Activated T-cell treated with anti-CD3 and anti-CD28 coated beads for 24 hours (primary cell): Measurements from ENCODE around the gene PLEKHG5.
"Not testable (repeated sequence)": the region's sequence is repeated elsewhere in the genome, so short reads cannot be mapped to it uniquely, and the experiment has no call there.

Experiments
- DNase-seq: peaks from one replicate; pipeline ENCODE4 v3.0.0-alpha.2; 2020; ENCODE audit warnings: low read depth

Gene PLEKHG5

GRCh38 chr1:6496890-6497214 is 5.4 kb upstream of the PLEKHG5 start:
- DNase-seq, result no peak

GRCh38 chr1:6496365-6496721 is 4.9 kb upstream of the PLEKHG5 start:
- no peak for DNase-seq

GRCh38 chr1:6495540-6496364 is 4.3 kb upstream of the PLEKHG5 start:
- DNase-seq, result no peak

- no peak for DNase-seq
Observed at GRCh38 chr1:6495041-6495441, 3.6 kb upstream of the PLEKHG5 start.

DNA sequence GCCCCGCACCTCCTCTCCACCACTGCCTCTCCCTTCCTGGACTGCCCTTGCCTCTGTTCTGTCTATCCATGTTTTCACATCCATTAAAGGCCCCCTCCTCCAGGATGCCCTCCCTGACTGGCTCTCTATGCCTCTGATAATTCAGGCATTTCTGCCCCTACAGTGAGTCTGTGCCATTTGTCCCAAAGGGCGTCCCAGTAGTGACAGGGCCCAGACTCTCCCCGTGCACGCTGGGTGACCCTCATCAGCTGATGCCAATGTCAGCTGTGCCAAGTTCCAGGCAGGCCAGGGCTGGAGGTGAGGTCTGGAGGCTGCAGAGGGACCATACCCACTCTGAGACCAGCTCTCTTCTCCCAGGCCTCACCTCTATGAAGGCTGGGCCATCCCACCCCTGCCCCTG is 3.2 kb upstream of the PLEKHG5 start:
- DNase-seq, result no peak

DNA sequence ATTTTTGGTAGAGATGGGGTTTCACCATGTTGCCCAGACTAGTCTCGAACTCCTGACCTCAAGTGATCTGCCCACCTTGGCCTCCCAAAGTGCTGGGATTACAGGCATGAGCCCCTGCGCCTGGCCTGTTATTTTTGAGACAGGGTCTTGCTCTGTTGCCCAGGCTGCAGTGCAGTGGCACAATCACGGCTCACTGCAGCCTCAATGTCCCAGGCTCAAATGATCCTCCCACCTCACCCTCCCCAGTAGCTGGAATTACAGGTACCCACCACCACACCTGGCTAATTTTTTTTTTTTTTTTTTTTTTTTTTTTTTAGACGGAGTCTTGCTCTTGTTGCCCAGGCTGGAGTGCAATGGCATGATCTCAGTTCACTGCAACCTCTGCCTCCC is 2.4 kb upstream of the PLEKHG5 start:
- DNase-seq, result not testable (repeated sequence)

DNA sequence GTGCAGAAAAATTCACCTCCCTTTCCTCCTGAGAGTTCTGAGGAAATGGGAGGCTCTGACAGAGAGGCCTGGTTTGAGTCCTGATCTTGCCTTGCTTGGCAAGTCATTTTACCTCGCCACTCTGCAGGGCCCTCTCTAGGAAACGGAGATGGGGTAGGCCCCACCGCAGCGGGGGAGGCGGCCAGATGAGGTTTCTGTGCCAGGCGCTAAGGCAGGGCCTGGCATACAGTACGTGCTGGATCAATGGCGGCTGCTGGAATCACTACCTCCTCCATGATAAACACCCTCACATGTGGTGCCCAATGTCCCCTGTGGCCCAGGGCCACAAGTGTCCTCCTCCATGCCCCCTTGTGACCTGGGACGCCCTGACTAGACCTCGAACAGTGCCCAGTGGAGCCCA is 499 bp upstream of the PLEKHG5 start:
- no peak for DNase-seq

DNA sequence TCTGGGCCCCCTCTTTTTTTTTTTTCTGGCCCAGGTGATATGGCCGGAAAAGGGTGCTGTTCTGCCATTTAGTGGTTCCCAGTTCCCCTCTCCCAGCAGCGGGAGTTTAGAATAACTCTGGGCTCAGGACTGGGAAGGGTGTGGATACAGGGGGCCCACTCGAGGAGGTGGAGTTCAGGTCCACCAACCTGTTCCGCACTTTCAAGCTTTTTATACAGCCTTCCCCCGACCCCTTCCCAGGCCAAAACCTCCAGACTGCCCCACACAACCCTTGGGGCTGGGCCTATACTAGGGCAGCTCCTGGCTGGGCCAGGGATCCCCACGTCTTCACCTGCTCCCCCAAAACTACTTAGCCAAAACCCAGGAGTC is 402 bp downstream of the PLEKHG5 start:
- DNase-seq, result no peak

DNA sequence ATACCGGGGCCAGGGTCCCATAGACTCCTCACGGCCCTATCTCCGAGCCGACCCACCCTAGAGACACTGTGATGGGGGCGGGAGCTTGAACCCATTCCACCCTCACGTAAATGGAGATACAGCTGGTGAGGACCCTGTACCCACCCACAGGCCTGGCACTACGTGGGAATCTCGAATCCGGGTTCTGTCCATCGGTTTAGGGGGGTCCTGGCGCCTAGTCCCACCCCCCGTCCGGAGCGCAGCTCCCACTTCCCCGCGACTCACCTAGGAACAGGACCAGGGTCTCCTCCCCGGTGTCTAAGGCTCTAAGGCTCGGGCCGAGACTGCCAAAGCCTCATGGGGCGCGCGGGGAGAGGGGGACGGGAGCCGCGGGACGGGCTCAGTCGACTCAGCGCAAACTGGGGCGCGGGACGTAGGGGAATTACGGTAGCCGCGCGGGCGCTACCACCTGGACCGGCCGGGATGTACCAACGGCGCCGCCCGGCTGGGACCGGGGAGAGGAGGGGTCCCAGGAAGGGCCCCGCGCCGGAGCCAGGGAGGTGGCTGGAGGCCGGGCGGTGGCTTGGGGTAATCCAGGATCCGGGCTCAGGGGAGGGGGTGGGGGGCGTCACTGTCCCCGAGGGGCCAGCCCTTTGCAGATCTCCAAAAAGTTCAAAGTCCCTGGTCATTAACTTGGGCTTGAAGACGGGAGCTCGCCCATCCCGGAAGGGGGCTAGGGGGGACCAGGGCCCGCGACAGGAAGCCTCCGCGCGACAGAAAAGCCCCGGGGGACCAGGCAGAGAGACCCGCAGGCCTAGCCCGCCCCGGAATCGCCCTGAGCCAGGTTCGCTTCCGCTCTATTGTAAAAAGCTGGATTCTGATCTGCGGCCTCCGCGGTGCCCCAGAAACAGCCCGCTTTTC is 1.0 kb downstream of the PLEKHG5 start:
- peak; percentile 38 for DNase-seq

DNA sequence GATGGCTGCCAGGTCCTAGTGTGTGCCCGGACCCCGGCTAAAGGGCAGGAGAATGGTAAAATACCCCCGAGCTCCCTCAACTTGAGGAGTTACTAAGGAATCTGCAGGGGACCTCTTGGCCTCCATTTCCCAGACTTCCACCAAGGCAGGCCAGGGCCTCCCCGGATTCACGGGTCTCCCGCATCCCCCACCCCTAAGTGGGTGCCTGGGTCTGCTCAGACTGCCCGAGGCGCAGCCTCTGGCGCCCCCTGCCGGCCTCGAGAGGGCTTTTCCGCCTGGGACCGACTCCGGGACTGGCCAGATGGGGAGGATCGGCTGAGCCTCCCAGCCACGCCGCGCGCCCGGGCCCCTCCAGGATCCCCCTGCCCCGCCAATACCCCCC is 1.7 kb downstream of the PLEKHG5 start:
- DNase-seq, result peak; percentile 71

DNA sequence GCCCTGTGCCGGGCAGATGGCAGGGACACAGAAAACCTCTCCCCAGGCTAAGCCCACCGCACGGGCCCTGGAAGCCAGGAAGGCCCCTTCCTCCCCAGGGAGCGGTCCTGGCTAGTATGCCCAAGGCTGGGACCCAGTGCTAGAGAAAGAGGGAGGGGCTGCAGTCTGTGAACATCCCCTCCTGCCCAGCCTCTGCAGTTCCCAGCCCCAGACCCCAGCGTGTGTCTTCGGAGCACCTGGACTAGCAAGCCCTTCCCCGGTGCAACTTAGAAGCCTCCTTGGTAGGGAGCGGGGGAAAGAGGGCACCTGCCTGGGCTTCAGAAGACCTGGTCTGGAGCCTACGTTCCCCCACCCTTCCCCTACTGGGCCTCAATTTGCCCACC is 2.1 kb downstream of the PLEKHG5 start:
- DNase-seq, result no peak

DNA sequence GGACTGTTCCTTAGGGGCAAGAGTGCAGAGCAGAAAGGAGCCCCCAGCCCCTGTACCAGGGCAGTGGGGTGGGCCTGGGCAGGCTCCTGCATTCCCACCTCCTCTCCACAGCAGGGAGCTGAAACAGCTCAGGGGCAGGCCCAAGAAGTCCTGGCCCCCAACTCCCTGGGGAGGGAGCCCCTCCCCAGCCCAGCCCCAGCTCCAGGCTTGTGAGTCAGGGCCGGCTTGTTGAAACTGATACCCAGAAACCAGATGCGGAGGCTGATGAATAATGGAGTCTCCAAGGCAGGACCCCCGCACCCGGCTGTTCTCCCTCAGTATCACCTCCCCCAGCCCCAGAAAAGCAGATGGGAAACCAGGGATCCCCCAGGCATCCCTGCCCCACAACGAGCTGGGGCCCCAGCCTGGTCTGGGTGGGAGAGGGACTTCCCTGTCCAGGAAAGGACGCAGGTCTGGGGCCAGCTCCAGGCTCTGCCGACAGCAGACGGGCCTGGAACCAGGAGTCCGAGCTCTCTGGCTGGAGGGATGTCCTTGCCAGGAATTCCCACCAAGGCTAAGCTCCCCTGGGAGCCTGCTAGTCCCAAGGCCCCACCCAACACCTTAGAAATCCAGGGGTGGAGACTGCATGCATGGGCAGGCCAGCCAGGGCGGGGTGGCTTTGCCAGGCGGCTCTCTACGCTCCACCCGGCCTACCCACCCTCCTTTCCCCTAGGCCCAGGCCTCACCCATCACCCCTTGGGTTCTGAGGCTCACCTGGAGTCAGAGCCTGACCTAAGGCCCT is 2.7 kb downstream of the PLEKHG5 start:
- no peak for DNase-seq

- no peak for DNase-seq
Observed at GRCh38 chr1:6487804-6488484, 3.5 kb downstream of the PLEKHG5 start.

- DNase-seq, result peak; percentile 82
Observed at GRCh38 chr1:6486433-6487011, 4.9 kb downstream of the PLEKHG5 start.

DNA sequence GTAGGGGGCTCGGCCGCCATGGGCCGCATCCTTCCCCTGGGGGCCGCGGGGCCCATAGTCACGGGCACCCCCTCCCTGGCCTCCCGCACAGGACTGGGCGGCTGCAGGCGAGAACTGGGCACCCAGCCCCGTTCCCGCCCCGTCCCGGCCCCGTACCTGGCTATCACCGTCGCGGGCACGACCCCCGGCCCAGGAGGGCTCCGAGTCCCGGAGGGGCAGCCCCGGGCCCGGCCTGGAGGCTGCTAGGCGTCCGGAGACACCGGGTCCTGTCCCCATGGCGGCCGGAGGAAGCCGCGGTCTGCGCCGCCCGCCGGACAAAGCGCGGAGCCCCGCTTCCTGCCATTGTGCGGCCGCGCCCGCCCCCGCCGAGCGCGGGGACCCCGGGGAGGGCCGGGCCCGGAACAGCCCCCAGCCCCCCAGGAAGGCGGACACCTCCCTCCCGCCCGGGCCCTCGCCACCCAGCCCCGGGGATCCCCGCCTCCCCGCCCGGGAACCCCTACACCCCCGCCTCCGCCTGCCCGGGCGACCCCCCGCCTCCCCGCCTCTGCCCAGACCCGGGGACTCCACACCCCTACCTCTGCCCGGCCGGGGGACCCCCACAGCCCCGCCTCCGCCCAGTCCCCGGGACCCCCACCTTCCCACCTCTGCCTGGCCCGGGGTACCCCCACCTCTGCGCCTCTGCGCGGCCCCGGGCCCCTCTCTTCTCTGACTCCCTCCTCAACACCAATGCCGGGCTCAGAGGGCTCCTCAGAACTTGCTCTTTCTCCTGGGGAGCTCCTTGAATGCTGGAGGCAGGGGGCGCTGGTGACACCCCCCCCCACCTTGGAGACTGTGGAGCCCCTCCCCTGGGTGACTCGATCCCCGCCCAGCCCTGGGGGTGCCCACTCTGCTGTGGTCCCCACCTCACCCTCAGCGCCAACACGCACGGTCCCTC is 6.0 kb downstream of the PLEKHG5 start:
- DNase-seq, result no peak

DNA sequence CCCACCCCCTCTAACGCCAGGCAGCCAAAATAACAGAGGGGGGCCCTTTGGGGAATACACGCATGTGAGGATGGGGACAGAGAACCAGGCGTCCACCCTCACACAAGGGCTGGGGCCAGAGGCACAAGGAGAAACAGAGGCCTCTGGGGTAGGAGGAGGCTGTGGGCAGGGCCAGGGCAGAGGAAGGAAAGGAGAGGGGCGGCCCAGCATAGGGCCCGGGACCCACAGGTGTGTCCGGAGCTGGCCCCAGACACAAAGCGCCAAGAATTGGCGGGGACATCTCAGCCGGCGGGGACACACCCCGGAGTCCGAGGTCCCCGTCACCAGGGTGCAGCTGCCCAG is 6.7 kb downstream of the PLEKHG5 start:
- DNase-seq, result no peak

GRCh38 chr1:6483761-6484117 is 7.7 kb downstream of the PLEKHG5 start:
- DNase-seq, result no peak

DNA sequence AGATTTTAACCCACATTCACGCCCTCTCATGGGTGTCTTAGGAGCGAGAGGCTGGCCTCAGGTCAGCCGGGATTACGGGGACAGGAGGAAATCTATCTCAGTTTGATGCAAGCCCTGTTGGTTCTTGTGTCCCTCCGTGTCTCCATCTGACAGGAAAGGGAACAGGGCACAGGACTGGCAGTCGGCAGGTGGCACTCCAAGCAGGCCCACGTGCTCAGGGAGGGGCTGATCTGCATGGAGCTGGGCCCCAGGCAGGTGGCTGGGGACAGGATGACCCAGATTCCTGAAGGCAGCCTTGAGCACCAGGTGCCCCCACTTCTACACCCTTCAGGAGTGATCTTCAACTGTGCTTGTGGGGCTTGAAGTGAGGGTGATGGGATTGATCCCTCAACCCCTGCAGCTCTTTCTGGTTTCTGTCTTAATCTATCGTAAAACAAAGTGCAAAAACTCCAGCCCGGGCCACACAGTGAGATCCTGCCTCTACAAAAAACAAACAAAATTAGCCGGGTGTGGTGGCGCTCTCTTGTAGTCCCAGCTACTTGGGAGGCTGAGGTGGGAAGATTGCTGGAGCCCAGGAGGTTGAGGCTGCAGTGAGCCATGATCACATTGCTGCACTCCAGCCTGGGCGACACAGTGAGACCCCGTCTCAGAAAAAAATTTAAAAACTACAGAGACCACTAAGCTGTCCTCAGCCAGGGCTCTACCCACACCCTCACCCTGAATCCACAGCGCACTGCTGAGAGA is 8.3 kb downstream of the PLEKHG5 start:
- DNase-seq, result no peak

GRCh38 chr1:6481820-6482219 is 9.6 kb downstream of the PLEKHG5 start:
- DNase-seq, result no peak
